Glomerular endothelial cell (primary cell): ENCODE data around the gene GPR137B. TPM values are rescaled to one million over a fixed set of nuclear protein-coding genes. Genes with fewer than 3 reads are reported as not detected.
"Not testable (repeated sequence)": the region's sequence is repeated elsewhere in the genome, so short reads cannot be mapped to it uniquely, and the experiment has no call there.

Experiments
- DNase-seq: peaks from one replicate; pipeline ENCODE4 v3.0.0-alpha.2; 2011; ENCODE audit warnings: low read depth, low spot score; ENCODE audit errors: extremely low read depth
- total RNA-seq: library from RNA; depleted of rRNA; stranded (reverse); fragments of >200 nt; gene quantifications from 2 replicates; pipeline ENCODE4 v1.2.3, GENCODE V29; 2015

Gene GPR137B
- total RNA-seq, 1 donor from 2014 or later = 23.5 TPM

- no peak for DNase-seq
These were observed 16.4 kb downstream of the GPR137B start for GRCh38 chr1:236158719-236159118.

GRCh38 chr1:236159704-236160539, 17.6 kb downstream of the GPR137B start:
- DNase-seq = no peak

DNA sequence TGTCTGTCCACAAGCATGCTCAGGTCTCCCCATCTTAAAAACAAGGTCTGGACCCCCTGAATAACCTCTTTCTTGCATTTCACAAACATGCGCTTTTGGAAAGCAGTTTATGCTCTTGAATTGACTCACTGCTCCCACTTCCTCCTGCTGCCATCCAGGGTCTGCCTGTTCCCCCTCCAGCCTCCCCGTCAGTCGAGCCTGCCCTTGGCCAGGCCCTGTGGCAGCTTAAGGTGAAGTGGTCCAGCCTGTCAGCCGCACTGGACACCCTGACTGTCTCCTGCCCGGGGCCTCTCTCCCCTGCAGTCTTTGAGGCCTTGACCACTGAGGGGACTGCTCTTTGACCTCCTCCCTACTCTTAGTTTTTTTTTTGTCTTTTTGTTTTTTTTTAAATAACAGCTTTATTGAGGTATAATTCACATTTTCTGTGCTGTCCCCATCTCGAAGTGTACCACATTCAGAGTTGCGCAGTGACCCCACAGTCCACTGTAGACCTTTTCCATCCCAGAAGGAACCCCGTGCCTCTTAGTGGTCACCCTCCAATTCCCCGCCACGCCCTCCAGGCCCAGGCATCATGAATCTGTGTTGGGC, 18.3 kb downstream of the GPR137B start:
- no peak for DNase-seq

DNA sequence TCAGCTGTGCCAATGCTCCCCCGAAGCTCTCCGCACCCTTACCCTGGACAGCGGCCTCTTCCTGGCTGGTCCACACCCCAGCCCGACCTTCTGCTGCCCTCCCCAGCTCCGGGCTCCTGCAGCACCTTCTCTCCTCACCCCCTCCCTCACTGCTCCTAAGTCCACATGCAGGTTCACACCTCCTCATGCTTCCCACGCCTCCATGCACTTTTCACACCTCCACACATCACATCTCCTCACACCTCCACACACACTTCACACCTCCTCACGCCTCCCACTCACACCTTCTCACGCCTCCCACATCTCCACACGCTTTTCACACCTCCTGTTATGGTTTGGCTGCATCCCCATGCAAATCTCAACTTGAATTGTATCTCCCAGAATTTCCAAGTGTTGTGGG, 18.9 kb downstream of the GPR137B start:
- no peak for DNase-seq

- DNase-seq = not testable (repeated sequence)
These were observed 19.4 kb downstream of the GPR137B start for GRCh38 chr1:236161755-236162154.

DNA sequence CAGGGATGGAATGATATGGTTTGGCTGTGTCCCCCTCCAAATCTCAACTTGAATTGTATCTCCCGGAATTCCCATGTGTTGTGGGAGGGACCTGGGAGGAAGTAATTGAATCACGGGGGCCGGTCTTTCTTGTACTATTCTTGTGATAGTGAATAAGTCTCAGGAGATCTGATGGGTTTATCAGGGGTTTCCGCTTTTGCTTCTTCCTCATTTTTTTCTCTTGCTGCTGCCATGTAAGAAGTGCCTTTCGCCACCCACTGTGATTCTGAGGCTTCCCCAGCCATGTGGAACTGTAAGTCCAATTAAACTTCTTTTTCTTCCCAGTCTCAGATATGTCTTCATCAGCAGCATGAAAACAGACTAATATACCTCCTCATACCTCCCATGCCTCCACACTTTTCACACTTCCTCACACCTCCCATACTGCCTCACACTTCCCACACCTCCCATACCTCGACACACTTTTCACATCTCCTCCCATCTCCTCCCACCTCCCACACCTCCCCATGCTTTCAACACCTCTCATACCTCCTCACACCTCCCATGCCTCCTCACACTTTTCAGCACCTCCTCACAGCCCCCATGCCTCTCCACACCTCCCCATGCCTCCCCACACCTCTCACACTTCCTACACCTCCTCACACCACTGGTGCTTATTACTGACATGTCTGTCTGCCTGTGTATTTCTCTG, 21.3 kb downstream of the GPR137B start:
- DNase-seq = no peak

DNA sequence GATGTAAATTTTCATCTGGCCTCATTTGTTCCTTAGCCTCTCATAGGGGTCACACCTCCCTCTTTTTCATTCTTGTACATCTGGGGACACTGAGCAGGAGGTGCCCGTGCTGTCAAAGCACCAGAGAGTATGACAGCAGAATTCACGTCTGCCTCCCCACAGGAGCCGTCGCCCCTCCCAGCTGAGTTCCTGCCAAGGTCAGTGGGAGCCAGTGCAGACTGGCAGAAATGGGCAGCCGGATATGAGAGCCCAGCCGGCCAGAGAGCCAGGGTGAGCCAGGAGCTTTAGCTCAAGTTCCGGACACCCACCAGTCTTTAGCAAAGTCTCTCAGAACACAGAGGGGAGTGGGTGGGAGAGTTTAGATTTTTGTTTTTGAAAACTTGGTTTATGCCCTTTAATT, 21.9 kb downstream of the GPR137B start:
- no peak for DNase-seq

DNA sequence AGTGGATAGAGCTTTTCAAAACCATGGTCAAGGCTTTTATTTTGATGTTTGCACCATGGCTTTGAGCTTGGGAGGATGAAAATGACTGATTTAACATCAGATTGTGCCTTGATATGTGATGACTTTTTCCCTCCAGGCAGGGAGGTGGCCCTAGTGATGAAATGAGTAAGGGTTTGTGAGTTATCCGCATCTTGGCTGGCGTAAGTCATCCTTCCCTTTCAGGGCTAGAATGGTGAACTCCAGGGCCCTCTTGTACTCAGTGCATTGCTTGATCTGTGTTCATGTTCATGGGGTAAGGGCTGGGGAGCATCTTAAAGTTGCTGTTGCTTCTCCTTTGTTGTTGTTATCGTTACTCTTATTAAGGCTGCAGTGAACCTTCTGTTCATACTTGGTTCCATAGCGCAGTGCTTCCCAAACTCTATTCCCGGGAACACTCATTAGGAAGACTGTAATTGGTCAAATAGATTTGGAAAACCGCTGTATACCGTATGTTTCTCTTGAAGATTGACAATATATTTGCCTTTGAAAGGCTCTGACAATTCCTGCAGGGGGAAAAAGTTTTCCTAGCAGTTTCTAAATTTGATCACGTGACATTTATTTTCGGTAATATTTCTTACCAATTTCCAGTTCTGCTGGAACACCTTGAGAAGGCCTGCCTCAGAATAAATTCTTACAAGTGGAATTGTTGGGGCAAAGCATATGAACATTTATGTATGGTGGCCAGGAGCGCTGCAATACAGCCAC, 23.1 kb downstream of the GPR137B start:
- DNase-seq = no peak

DNA sequence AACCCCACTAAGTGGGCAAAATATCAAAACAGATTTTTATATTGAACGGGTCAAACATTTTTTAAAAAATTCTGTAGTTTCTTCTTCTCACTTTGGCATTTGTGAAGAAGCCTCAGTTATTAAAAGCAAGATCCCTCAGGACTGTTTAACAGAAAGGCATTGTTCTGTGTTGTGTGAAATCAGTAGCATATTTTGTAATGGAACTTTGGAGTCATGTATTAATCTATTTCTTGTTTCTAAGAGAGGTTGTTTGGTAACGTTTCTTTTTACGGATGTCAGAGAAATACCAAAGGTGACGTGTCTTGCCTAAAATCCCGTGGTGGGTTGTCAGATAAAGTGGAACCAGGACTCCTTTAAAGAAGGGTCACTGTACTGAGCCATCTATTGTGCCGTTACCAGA, 23.7 kb downstream of the GPR137B start:
- DNase-seq = no peak

DNA sequence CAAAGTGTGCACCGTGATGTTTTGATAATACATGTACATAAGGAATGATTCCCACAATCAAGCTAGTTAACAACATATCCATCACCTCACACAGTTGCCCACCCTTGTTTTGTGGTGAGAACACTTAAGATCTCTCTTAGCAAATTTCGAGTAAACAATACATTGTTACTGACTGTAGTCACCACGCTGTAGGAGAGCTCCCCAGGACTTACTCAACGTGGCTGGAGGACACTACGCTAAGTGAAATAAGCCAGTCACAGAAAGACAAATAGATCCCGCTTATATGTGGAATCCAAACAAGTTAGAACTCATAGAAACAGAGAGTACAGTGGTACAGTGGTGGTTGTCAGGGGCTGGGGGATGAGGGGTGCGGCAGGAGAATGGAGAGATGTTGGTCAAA, 24.8 kb downstream of the GPR137B start:
- DNase-seq = no peak

GRCh38 chr1:236167578-236167977, 25.2 kb downstream of the GPR137B start:
- no peak for DNase-seq

- DNase-seq = peak; percentile 25
These were observed 26.5 kb downstream of the GPR137B start for GRCh38 chr1:236168716-236169429.

DNA sequence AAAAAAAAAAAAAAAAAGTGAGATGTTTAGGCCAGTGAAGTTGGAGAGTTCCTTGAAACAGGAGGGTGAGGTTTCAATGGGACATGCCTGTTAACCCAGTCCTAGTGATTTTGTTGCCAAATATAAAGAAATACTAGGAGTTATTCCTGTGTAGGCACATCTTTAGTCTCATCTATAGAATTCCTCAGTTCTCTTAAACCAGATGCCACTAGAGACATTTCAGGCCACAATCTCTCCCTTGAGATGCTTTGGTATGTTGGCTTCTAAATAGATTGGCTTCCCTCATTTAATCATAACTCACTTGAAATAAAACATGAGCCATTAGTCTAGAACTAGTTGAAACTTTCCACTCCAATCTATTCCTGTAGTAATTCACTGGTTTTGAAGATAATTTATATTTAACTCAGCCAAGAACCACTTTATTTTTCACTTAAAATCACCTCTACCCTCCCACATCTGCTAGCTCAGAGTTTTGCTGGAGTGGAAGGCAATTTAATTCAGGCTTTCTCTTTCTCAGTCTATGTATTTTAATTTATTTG, 29.8 kb downstream of the GPR137B start:
- DNase-seq = no peak

- no peak for DNase-seq
These were observed 30.9 kb downstream of the GPR137B start for GRCh38 chr1:236173174-236173767.

GRCh38 chr1:236175642-236176336, 33.5 kb downstream of the GPR137B start:
- DNase-seq = no peak

GRCh38 chr1:236176337-236177336, 34.3 kb downstream of the GPR137B start:
- no peak for DNase-seq

DNA sequence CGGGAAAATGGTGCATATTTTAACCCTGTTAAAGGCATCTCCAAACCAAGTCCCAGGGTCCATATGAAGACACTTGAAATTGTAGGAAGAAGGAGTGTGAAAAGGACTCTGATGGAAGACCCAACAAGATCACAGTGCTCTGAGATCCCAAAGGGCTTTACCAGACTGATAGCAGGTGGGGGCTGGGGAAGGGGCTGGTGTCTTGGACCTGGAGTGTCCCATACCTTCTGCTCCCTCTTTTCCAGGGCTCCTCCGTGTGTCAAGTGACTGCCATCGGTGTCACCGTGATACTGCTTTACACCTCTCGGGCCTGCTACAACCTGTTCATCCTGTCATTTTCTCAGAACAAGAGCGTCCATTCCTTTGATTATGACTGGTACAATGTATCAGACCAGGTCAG, 37.3 kb downstream of the GPR137B start:
- no peak for DNase-seq

- DNase-seq = no peak
These were observed 38.7 kb downstream of the GPR137B start for GRCh38 chr1:236181059-236181458.
